GM18868 (cell line): ENCODE results near the gene YPEL2.

Source experiments
- ATAC-seq: cut with Tn5 transposase; IDR thresholded peaks from one replicate; pipeline ENCODE4 v1.9.1; 2021; ENCODE audit warnings: mild to moderate bottlenecking, moderate library complexity; ENCODE audit not compliant: unreplicated experiment

Gene YPEL2

GRCh38 chr17:59330053-59330942 lies 1.2 kb upstream of the YPEL2 start:
- ATAC-seq: no peak

- ATAC-seq: no peak
Observed at GRCh38 chr17:59331929-59332748, 684 bp downstream of the YPEL2 start.

- ATAC-seq: no peak
Observed at GRCh38 chr17:59332749-59333377, 1.4 kb downstream of the YPEL2 start.

- ATAC-seq: no peak
Observed at GRCh38 chr17:59333836-59334235, 2.4 kb downstream of the YPEL2 start.

GRCh38 chr17:59335685-59336084 lies 4.2 kb downstream of the YPEL2 start:
- ATAC-seq: no peak

GRCh38 chr17:59337741-59338299 lies 6.4 kb downstream of the YPEL2 start:
- ATAC-seq: no peak

- no peak for ATAC-seq
Observed at GRCh38 chr17:59338498-59338897, 7.0 kb downstream of the YPEL2 start.

- no peak for ATAC-seq
Observed at GRCh38 chr17:59341922-59342321, 10.5 kb downstream of the YPEL2 start.

- ATAC-seq: no peak
Observed at GRCh38 chr17:59342681-59343131, 11.3 kb downstream of the YPEL2 start.

GRCh38 chr17:59345476-59345875 lies 14.0 kb downstream of the YPEL2 start:
- ATAC-seq: no peak

- no peak for ATAC-seq
Observed at GRCh38 chr17:59346341-59346740, 14.9 kb downstream of the YPEL2 start.

GRCh38 chr17:59346876-59347407 lies 15.5 kb downstream of the YPEL2 start:
- no peak for ATAC-seq

GRCh38 chr17:59347975-59348391 lies 16.5 kb downstream of the YPEL2 start:
- ATAC-seq: no peak

- ATAC-seq: no peak
Observed at GRCh38 chr17:59349178-59349577, 17.7 kb downstream of the YPEL2 start.

- no peak for ATAC-seq
Observed at GRCh38 chr17:59353106-59353854, 21.8 kb downstream of the YPEL2 start.

- no peak for ATAC-seq
Observed at GRCh38 chr17:59353936-59354755, 22.7 kb downstream of the YPEL2 start.

GRCh38 chr17:59355030-59355701 lies 23.7 kb downstream of the YPEL2 start:
- no peak for ATAC-seq

GRCh38 chr17:59355702-59356325 lies 24.4 kb downstream of the YPEL2 start:
- ATAC-seq: no peak
